ENCODE results near the gene ARFGAP2.

GRCh38 chr11:47215366-47215910 is 38.8 kb upstream of the ARFGAP2 start:
- no peak for TF ChIP-seq CTCF (conservative IDR thresholded peaks at IDR 0.05; ENCODE audit: low read length)
- no peak for TF ChIP-seq EZH2phosphoT487 (IDR thresholded peaks at IDR 0.05; ENCODE audit: borderline replicate concordance)

All from Loucy (cell line).